Measurements from ENCODE around the gene GNPDA2. TPM values are rescaled to one million over a fixed set of nuclear protein-coding genes. Genes with fewer than 3 reads are reported as not detected.

The GNPDA2 gene
- total and polyA plus RNA-seq, 9 of the 15 experiments (the other 6 are each of a cell fraction or from before 2014, with no cell fraction given) = 10.6 to 20.4 (median 13.0) TPM

DNA sequence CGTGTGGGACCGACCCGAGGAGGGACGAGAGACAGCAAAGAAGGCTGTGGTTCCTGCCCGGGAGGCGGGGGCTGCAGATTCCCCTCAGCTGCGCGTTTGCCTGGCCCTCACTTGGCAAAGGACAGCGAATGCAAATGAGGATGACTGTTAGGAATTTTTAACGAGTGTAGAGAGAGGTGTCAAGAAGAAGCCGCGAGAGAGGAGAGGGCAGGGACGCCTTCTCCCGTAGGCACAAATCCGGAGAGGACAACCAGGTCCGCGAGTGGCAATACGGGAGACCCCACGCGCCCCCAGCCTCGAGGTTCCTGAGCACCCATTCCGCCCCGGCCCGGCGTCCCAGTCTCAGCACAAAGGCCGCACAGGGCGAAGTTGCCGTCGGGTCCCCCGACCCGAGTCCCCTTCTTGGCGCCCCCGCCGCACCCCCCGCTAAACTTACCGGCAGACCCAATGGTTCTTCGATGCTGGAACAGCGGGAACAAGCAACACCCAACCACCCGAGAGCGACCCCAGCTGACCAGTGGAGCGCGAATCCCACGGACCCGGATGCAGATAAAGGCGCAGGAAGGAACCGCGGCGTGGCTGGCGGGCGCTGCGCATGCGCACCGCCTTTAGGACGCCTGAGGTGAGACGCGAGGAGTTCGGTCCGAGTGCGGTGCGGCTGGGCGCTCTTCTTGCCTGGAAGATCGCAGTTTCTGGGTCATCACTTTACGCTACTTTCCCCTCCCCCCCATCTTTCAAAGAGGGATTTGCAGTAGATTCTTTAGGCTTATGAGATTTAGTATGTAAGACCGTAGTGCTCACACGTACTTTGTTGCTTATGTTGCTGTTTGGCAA lies at the start of gene GNPDA2 (continued):
- TF ChIP-seq, protein P1, sequence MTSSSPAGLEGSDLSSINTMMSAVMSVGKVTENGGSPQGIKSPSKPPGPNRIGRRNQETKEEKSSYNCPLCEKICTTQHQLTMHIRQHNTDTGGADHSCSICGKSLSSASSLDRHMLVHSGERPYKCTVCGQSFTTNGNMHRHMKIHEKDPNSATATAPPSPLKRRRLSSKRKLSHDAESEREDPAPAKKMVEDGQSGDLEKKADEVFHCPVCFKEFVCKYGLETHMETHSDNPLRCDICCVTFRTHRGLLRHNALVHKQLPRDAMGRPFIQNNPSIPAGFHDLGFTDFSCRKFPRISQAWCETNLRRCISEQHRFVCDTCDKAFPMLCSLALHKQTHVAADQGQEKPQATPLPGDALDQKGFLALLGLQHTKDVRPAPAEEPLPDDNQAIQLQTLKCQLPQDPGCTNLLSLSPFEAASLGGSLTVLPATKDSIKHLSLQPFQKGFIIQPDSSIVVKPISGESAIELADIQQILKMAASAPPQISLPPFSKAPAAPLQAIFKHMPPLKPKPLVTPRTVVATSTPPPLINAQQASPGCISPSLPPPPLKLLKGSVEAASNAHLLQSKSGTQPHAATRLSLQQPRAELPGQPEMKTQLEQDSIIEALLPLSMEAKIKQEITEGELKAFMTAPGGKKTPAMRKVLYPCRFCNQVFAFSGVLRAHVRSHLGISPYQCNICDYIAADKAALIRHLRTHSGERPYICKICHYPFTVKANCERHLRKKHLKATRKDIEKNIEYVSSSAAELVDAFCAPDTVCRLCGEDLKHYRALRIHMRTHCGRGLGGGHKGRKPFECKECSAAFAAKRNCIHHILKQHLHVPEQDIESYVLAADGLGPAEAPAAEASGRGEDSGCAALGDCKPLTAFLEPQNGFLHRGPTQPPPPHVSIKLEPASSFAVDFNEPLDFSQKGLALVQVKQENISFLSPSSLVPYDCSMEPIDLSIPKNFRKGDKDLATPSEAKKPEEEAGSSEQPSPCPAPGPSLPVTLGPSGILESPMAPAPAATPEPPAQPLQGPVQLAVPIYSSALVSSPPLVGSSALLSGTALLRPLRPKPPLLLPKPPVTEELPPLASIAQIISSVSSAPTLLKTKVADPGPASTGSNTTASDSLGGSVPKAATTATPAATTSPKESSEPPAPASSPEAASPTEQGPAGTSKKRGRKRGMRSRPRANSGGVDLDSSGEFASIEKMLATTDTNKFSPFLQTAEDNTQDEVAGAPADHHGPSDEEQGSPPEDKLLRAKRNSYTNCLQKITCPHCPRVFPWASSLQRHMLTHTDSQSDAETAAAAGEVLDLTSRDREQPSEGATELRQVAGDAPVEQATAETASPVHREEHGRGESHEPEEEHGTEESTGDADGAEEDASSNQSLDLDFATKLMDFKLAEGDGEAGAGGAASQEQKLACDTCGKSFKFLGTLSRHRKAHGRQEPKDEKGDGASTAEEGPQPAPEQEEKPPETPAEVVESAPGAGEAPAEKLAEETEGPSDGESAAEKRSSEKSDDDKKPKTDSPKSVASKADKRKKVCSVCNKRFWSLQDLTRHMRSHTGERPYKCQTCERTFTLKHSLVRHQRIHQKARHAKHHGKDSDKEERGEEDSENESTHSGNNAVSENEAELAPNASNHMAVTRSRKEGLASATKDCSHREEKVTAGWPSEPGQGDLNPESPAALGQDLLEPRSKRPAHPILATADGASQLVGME (CRISPR knock-in tag; IDR thresholded peaks at IDR 0.05) = no peak
- TF ChIP-seq ZEB2 (IDR thresholded peaks at IDR 0.05) (no peak), RBM15 (IDR thresholded peaks at IDR 0.05; ENCODE audit: insufficient read depth, low read length) (no peak), ELF1 (tag; IDR thresholded peaks at IDR 0.05) (peak; percentile 58; the same call in 1 of the 2 replicates), MBD1 (CRISPR knock-in tag; IDR thresholded peaks at IDR 0.05) (no peak), ZNF77 (CRISPR knock-in tag; IDR thresholded peaks at IDR 0.05) (no peak), SMARCA5 (IDR thresholded peaks at IDR 0.05) (no peak), HDAC1 (IDR thresholded peaks at IDR 0.05) (0 out of 4 replicates have a peak, but pooled peaks of 1 of the 2 experiments have one; percentile 38), ZBTB1 (CRISPR knock-in tag; IDR thresholded peaks at IDR 0.05; ENCODE audit: borderline replicate concordance, low read depth) (no peak), CBX5 (IDR thresholded peaks at IDR 0.05; ENCODE audit: borderline replicate concordance, low read depth) (no peak), DPF2 (IDR thresholded peaks at IDR 0.05) (no peak)
- TF ChIP-seq, protein P2, sequence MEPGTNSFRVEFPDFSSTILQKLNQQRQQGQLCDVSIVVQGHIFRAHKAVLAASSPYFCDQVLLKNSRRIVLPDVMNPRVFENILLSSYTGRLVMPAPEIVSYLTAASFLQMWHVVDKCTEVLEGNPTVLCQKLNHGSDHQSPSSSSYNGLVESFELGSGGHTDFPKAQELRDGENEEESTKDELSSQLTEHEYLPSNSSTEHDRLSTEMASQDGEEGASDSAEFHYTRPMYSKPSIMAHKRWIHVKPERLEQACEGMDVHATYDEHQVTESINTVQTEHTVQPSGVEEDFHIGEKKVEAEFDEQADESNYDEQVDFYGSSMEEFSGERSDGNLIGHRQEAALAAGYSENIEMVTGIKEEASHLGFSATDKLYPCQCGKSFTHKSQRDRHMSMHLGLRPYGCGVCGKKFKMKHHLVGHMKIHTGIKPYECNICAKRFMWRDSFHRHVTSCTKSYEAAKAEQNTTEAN (CRISPR knock-in tag; IDR thresholded peaks at IDR 0.05) = no peak
- TF ChIP-seq, protein P3, sequence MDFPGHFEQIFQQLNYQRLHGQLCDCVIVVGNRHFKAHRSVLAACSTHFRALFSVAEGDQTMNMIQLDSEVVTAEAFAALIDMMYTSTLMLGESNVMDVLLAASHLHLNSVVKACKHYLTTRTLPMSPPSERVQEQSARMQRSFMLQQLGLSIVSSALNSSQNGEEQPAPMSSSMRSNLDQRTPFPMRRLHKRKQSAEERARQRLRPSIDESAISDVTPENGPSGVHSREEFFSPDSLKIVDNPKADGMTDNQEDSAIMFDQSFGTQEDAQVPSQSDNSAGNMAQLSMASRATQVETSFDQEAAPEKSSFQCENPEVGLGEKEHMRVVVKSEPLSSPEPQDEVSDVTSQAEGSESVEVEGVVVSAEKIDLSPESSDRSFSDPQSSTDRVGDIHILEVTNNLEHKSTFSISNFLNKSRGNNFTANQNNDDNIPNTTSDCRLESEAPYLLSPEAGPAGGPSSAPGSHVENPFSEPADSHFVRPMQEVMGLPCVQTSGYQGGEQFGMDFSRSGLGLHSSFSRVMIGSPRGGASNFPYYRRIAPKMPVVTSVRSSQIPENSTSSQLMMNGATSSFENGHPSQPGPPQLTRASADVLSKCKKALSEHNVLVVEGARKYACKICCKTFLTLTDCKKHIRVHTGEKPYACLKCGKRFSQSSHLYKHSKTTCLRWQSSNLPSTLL (IDR thresholded peaks at IDR 0.05) = no peak
- TF ChIP-seq, protein P4, sequence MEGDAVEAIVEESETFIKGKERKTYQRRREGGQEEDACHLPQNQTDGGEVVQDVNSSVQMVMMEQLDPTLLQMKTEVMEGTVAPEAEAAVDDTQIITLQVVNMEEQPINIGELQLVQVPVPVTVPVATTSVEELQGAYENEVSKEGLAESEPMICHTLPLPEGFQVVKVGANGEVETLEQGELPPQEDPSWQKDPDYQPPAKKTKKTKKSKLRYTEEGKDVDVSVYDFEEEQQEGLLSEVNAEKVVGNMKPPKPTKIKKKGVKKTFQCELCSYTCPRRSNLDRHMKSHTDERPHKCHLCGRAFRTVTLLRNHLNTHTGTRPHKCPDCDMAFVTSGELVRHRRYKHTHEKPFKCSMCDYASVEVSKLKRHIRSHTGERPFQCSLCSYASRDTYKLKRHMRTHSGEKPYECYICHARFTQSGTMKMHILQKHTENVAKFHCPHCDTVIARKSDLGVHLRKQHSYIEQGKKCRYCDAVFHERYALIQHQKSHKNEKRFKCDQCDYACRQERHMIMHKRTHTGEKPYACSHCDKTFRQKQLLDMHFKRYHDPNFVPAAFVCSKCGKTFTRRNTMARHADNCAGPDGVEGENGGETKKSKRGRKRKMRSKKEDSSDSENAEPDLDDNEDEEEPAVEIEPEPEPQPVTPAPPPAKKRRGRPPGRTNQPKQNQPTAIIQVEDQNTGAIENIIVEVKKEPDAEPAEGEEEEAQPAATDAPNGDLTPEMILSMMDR (IDR thresholded peaks at IDR 0.05 in 2 of 3, conservative IDR thresholded peaks at IDR 0.05 in 1 of 3; ENCODE audit: insufficient read depth in 2 of 3, low read depth in 1 of 3, low read length in 3 of 3) = peak; percentile 6 to 45 (median 30); a peak in 2 of 6 replicates

Data from K562 (cell line).